Activated CD8-positive, alpha-beta memory T cell treated with anti-CD3 and anti-CD28 coated beads, Interleukin-2, amount 50 U/mL, for 4 hours (primary cell): ENCODE measurements around the gene MSH3.
"Not testable (repeated sequence)": the region's sequence is repeated elsewhere in the genome, so short reads cannot be mapped to it uniquely, and the experiment has no call there.

ENCODE experiments used
- DNase-seq: peaks from one replicate; pipeline ENCODE4 v3.0.0-alpha.2; 2020

The MSH3 gene

GRCh38 chr5:80864109-80864508, 209.7 kb downstream of the MSH3 start:
- no peak for DNase-seq

GRCh38 chr5:80864706-80865435, 210.4 kb downstream of the MSH3 start:
- DNase-seq, result no peak

GRCh38 chr5:80865551-80865950, 211.1 kb downstream of the MSH3 start:
- DNase-seq, result no peak

GRCh38 chr5:80866371-80866770, 211.9 kb downstream of the MSH3 start:
- DNase-seq, result no peak

GRCh38 chr5:80867233-80867632, 212.8 kb downstream of the MSH3 start:
- DNase-seq, result no peak

- no peak for DNase-seq
These were observed 216.0 kb downstream of the MSH3 start for GRCh38 chr5:80870442-80870841.

- no peak for DNase-seq
These were observed 217.1 kb downstream of the MSH3 start for GRCh38 chr5:80871541-80871961.

GRCh38 chr5:80874162-80874561, 219.7 kb downstream of the MSH3 start:
- DNase-seq, result no peak

GRCh38 chr5:80877592-80877991, 223.1 kb downstream of the MSH3 start:
- DNase-seq, result no peak

- DNase-seq, result no peak
These were observed 227.3 kb downstream of the MSH3 start for GRCh38 chr5:80881726-80882125.

GRCh38 chr5:80883390-80883789, 228.9 kb downstream of the MSH3 start:
- not testable (repeated sequence) for DNase-seq

GRCh38 chr5:80884086-80884813, 229.8 kb downstream of the MSH3 start:
- DNase-seq, result no peak

GRCh38 chr5:80884929-80885328, 230.5 kb downstream of the MSH3 start:
- DNase-seq, result no peak

GRCh38 chr5:80885396-80886000, 231.0 kb downstream of the MSH3 start:
- no peak for DNase-seq

- no peak for DNase-seq
These were observed 239.6 kb downstream of the MSH3 start for GRCh38 chr5:80894083-80894482.

GRCh38 chr5:80895523-80895922, 241.1 kb downstream of the MSH3 start:
- DNase-seq, result no peak

- not testable (repeated sequence) for DNase-seq
These were observed 248.2 kb downstream of the MSH3 start for GRCh38 chr5:80902624-80903023.

- no peak for DNase-seq
These were observed 250.2 kb downstream of the MSH3 start for GRCh38 chr5:80904533-80905187.

- DNase-seq, result no peak
These were observed 251.0 kb downstream of the MSH3 start for GRCh38 chr5:80905405-80905804.

GRCh38 chr5:80912479-80912878, 258.0 kb downstream of the MSH3 start:
- DNase-seq, result no peak

GRCh38 chr5:80915716-80916115, 261.3 kb downstream of the MSH3 start:
- DNase-seq, result no peak

GRCh38 chr5:80916676-80917075, 262.2 kb downstream of the MSH3 start:
- no peak for DNase-seq

GRCh38 chr5:80917631-80918030, 263.2 kb downstream of the MSH3 start:
- DNase-seq, result no peak
